ENCODE results near the gene INPP5D.

GRCh38 chr2:233255151-233255550 is 195.0 kb downstream of the INPP5D start:
- TF ChIP-seq CTCF (IDR thresholded peaks at IDR 0.05) (no peak), POLR2A (IDR thresholded peaks at IDR 0.05) (no peak), POLR2AphosphoS5 (IDR thresholded peaks at IDR 0.05) (no peak)
